Left ventricle myocardium inferior (tissue), 1 donor: Measurements from ENCODE around the gene IL26. TPM values are rescaled to one million over a fixed set of nuclear protein-coding genes. Genes with fewer than 3 reads are reported as not detected.

ENCODE experiments used
- DNase-seq: peaks from one replicate; pipeline ENCODE4 v3.0.0-alpha.2; 2020
- H3K27ac ChIP-seq: fragments of 200-600 bp; replicated peaks from 2 replicates; pipeline ENCODE4 v1.8.0; 2021
- H3K27me3 ChIP-seq: fragments of 200-600 bp; 2 replicates; pipeline ENCODE4 v1.8.0; 2021; ENCODE audit warnings: low read depth
- H3K36me3 ChIP-seq: fragments of 200-600 bp; 2 replicates; pipeline ENCODE4 v1.8.0; 2021
- H3K4me1 ChIP-seq: fragments of 200-600 bp; 2 replicates; pipeline ENCODE4 v1.8.0; 2021
- H3K4me3 ChIP-seq: fragments of 200-600 bp; 2 replicates; pipeline ENCODE4 v1.8.0; 2021; ENCODE audit warnings: mild to moderate bottlenecking, moderate library complexity
- H3K9me3 ChIP-seq: fragments of 200-600 bp; replicated peaks from 2 replicates; pipeline ENCODE4 v1.8.0; 2021
- intact Hi-C: fragments of 100-400 bp; cut with micrococcal nuclease; formaldehyde crosslinking; loops from one replicate; pipeline ENCODE4 v1.11.0; 2022
- total RNA-seq: library from RNA; stranded (reverse); fragmentation: NEBNext Ultra II Directional; extraction: Animal tissue kit (Norgen Biotek cat#: 25700); gene quantifications from one replicate; pipeline ENCODE4 v1.2.1, GENCODE V29; 2021
- TF ChIP-seq, protein P1 (sequence below): fragments of 200-600 bp; IDR thresholded peaks from 2 replicates; pipeline ENCODE4 v1.8.0; 2021; ENCODE audit warnings: antibody characterized with exemption, mild to moderate bottlenecking, borderline replicate concordance
- donor health status: DM: no; HTN: yes; CAD: no; lungs with severe emphysema.

The IL26 gene
- total RNA-seq, 1 donor from 2014 or later, result not detected

DNA sequence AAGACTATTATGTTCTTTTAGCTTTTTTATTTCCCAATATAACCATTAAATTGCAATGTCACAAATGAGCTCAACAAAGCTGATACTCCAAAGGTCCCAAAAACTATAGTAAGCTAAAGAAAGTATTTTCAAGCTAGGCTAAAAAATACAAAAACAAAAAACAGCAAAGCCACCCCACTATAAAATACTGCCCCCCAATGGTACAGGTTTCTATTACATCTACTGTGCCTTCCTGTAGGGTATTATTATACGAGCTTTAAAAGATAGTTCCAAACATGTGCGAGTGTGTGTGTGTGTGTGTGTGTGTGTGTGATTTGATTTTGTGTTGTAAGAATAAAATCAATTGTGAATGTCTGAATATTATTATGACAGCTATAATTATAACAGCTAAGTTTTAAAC is 67.2 kb downstream of the IL26 start:
- DNase-seq, result no peak
- H3K4me1 ChIP-seq, result peaks cover 3% of the 10 kb centered on the region
- no peak overlapping the region for H3K4me3 ChIP-seq
- H3K27ac ChIP-seq, result no peak overlapping the region
- H3K36me3 ChIP-seq, result no peaks in the 10 kb centered on the region
- no peaks in the 10 kb centered on the region for H3K9me3 ChIP-seq
- intact Hi-C loops, result no loop called here
- no peaks in the 10 kb centered on the region for H3K27me3 ChIP-seq
- TF ChIP-seq, protein P1, sequence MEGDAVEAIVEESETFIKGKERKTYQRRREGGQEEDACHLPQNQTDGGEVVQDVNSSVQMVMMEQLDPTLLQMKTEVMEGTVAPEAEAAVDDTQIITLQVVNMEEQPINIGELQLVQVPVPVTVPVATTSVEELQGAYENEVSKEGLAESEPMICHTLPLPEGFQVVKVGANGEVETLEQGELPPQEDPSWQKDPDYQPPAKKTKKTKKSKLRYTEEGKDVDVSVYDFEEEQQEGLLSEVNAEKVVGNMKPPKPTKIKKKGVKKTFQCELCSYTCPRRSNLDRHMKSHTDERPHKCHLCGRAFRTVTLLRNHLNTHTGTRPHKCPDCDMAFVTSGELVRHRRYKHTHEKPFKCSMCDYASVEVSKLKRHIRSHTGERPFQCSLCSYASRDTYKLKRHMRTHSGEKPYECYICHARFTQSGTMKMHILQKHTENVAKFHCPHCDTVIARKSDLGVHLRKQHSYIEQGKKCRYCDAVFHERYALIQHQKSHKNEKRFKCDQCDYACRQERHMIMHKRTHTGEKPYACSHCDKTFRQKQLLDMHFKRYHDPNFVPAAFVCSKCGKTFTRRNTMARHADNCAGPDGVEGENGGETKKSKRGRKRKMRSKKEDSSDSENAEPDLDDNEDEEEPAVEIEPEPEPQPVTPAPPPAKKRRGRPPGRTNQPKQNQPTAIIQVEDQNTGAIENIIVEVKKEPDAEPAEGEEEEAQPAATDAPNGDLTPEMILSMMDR, result peak; percentile 36

DNA sequence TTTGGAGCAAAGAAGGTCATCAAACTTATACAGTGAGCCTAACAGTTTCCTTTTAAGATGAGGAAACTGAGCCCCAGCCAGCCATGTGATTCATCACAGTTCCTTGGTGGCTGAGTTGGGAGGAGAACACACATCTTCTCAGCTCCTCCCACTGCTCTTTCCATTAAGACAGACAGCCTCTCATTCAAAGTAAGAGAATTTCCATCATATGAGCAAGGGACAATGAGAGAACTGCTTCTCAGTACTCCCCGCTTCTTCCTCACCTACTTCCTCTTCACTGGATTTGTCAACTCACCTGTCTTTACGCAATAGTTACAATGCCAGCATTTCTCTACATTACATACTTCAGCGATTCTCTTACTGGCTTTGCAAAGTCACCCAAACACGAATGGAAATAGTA is 68.2 kb downstream of the IL26 start:
- H3K9me3 ChIP-seq, result no peaks in the 10 kb centered on the region
- DNase-seq, result no peak
- H3K27me3 ChIP-seq, result no peaks in the 10 kb centered on the region
- TF ChIP-seq, protein P1, result no peak
- H3K4me1 ChIP-seq, result peaks cover 3% of the 10 kb centered on the region
- intact Hi-C loops, result no loop called here
- H3K27ac ChIP-seq, result no peak overlapping the region
- no peak overlapping the region for H3K4me3 ChIP-seq
- no peaks in the 10 kb centered on the region for H3K36me3 ChIP-seq

DNA sequence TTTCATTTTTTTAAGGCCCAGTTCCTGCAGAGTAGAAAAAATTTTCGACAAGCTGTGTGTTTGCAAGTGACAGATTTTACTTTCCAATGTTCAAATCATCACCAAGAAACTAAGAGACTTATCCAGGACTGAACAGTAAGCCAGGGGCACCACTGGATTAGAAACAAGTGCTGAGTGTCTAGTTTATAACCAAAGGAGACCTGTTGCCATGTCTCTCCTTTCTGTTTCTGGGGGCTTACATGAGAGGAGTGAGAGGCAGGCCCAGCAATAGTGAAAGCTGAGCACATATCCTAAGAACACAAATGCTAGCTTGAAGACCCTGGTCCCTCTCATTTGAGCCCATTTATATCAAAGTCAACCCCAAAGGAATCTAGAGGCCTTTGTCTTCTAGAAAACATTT is 69.0 kb downstream of the IL26 start:
- no peak overlapping the region for H3K27ac ChIP-seq
- intact Hi-C loops, result no loop called here
- TF ChIP-seq, protein P1, result no peak
- no peaks in the 10 kb centered on the region for H3K36me3 ChIP-seq
- H3K9me3 ChIP-seq, result no peaks in the 10 kb centered on the region
- H3K27me3 ChIP-seq, result no peaks in the 10 kb centered on the region
- H3K4me1 ChIP-seq, result peaks cover 3% of the 10 kb centered on the region
- no peak overlapping the region for H3K4me3 ChIP-seq
- DNase-seq, result no peak

DNA sequence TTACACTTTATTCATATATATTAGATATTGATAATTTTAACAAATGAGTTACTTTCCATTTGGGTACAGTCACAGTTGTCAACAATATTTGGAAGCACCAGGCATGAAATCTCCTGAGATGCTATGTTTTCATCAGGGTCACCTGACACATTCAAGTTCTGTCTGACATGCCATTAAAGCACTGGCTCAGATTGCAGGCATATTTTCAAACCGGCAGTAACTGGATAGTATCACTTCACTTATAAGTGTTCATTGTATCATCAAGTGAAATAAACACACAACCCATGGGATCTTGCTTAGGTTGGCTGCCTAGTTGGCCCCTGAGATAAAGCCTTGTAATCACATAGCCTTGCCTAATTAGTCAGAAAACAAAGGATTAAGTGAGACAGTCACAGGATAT is 70.8 kb downstream of the IL26 start:
- Histone ChIP-seq H3K9me3 (no peaks in the 10 kb centered on the region), H3K36me3 (no peaks in the 10 kb centered on the region), H3K27ac (no peak overlapping the region), H3K27me3 (no peaks in the 10 kb centered on the region), H3K4me1 (peaks cover 3% of the 10 kb centered on the region), H3K4me3 (no peak overlapping the region)
- no peak for DNase-seq
- intact Hi-C loops, result no loop called here
- TF ChIP-seq, protein P1, result no peak

Other genes with a start within 250 kb of the IL26 start
- 0.58 TPM for gene IFNG-AS1, start 236.4 kb downstream of the IL26 start, total RNA-seq
- gene IFNG, start 66.1 kb downstream of the IL26 start, total RNA-seq, result not detected
- not detected for gene IL22, start 27.8 kb upstream of the IL26 start, total RNA-seq
- 7.8 TPM for gene MDM1, start 106.6 kb upstream of the IL26 start, total RNA-seq